ENCODE results near the gene SEPTIN10.

- no peak for TF ChIP-seq CTCF (IDR thresholded peaks at IDR 0.05)
- TF ChIP-seq EP300 (IDR thresholded peaks at IDR 0.05), result peak in 1 of 2 donors; percentile 73
Observed at GRCh38 chr2:109636317-109636716, 22.6 kb upstream of the SEPTIN10 start.

Measured in tibial nerve (tissue), 4 donors.